ENCODE data around the gene METTL16.

DNA sequence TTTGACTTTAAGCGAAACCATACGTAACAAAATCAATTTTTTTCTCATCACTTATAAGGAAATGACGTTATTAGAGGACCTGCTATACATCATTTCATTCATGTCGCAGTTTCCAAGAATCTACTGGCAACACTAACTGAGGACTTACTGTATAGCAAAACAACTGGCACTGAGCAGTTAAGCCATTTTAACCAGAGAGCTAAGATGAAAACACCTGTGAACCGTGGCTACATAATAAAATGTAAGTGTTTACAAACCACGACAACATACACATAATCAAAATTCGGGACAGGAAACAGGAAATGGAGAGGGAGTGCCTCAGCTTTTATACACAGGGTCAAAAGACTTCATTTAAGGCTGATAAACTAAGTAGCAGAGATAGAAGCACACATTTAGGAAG, 29.5 kb downstream of the METTL16 start:
- TF ChIP-seq, protein P1, sequence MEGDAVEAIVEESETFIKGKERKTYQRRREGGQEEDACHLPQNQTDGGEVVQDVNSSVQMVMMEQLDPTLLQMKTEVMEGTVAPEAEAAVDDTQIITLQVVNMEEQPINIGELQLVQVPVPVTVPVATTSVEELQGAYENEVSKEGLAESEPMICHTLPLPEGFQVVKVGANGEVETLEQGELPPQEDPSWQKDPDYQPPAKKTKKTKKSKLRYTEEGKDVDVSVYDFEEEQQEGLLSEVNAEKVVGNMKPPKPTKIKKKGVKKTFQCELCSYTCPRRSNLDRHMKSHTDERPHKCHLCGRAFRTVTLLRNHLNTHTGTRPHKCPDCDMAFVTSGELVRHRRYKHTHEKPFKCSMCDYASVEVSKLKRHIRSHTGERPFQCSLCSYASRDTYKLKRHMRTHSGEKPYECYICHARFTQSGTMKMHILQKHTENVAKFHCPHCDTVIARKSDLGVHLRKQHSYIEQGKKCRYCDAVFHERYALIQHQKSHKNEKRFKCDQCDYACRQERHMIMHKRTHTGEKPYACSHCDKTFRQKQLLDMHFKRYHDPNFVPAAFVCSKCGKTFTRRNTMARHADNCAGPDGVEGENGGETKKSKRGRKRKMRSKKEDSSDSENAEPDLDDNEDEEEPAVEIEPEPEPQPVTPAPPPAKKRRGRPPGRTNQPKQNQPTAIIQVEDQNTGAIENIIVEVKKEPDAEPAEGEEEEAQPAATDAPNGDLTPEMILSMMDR (conservative IDR thresholded peaks at IDR 0.05; ENCODE audit: low read depth in 2 of 2) = no peak
- TF ChIP-seq, protein P2, sequence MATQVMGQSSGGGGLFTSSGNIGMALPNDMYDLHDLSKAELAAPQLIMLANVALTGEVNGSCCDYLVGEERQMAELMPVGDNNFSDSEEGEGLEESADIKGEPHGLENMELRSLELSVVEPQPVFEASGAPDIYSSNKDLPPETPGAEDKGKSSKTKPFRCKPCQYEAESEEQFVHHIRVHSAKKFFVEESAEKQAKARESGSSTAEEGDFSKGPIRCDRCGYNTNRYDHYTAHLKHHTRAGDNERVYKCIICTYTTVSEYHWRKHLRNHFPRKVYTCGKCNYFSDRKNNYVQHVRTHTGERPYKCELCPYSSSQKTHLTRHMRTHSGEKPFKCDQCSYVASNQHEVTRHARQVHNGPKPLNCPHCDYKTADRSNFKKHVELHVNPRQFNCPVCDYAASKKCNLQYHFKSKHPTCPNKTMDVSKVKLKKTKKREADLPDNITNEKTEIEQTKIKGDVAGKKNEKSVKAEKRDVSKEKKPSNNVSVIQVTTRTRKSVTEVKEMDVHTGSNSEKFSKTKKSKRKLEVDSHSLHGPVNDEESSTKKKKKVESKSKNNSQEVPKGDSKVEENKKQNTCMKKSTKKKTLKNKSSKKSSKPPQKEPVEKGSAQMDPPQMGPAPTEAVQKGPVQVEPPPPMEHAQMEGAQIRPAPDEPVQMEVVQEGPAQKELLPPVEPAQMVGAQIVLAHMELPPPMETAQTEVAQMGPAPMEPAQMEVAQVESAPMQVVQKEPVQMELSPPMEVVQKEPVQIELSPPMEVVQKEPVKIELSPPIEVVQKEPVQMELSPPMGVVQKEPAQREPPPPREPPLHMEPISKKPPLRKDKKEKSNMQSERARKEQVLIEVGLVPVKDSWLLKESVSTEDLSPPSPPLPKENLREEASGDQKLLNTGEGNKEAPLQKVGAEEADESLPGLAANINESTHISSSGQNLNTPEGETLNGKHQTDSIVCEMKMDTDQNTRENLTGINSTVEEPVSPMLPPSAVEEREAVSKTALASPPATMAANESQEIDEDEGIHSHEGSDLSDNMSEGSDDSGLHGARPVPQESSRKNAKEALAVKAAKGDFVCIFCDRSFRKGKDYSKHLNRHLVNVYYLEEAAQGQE (IDR thresholded peaks at IDR 0.05; ENCODE audit: unreplicated experiment) = no peak
- TF ChIP-seq JUNB (IDR thresholded peaks at IDR 0.05; ENCODE audit: unreplicated experiment) = no peak
- no peak for TF ChIP-seq POLR2AphosphoS5 (IDR thresholded peaks at IDR 0.05; ENCODE audit: low read depth)

All from GM23338 (cell line).